COR-L47 (cell line): ENCODE results near the gene CEP192.
A peak's percentile ranks its signal among the peaks of the same experiment; 100 is the strongest.

Source experiments
- DNase-seq: peaks from one replicate; lab custom pipeline; 2025; lab: John Stamatoyannopoulos, UW

CEP192 gene

GRCh38 chr18:13139885-13140450 lies 148.8 kb downstream of the CEP192 start:
- no peak for DNase-seq

DNA sequence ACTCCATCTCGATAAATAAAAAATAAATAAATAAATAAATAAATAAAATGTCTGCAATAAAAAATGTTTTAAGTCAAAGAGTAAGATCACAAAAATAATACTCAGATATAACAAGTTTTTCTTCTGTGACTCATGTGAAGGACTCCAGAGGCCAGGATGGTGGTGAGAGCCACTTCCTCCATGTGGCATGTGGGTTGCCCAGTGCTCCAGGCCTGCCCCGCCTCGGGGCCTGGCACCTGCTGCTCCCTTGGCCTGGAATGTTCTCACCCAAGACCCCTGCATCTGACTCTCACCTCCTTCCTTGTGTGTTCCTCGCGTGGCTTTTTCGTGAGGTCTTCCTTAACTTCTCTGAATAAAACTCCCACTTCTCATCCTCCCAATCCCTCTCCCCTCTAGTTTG lies 150.0 kb downstream of the CEP192 start:
- no peak for DNase-seq

DNA sequence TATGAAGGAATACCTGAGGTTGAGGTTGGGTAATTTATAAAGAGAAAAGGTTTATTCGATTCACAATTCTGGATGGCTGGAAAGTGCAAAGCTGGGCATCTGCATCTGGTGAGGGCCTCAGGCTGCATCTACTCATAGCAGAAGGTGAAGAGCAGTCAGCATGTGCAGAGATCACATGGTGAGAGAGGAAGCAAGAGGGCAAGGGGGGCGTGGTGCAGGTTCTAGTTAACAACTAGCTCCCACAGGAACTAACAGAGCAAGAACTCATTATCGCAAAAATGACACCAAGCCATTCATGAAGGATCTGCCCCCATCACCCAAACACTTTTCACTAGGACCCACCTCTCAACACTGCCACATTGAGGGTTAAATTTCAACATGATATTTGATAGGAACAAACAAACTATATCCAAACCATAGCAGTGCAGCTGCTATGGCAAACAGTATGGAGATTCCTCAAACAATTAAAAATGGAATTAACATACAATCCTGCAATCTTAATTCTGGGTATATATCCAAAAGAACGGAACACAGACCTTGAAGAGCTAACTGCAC lies 154.6 kb downstream of the CEP192 start:
- DNase-seq: no peak

DNA sequence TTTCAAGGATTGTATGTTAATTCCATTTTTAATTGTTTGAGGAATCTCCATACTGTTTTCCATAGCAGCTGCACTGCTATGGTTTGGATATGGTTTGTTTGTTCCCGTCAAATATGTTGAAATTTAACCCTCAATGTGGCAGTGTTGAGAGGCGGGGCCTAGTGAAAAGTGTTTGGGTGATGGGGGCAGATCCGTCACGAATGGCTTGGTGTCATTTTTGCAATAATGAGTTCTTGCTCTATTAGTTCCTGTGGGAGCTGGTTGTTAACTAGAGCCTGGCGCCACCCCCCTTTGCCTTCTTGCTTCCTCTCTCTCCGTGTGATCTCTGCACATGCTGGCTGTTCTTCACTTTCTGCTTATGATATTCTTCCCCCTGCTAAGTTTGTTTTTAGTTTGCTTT lies 156.0 kb downstream of the CEP192 start:
- peak; percentile 76 for DNase-seq

- no peak for DNase-seq
Measured at GRCh38 chr18:13151656-13152055, 160.5 kb downstream of the CEP192 start.

- no peak for DNase-seq
Measured at GRCh38 chr18:13158428-13158827, 167.3 kb downstream of the CEP192 start.

DNA sequence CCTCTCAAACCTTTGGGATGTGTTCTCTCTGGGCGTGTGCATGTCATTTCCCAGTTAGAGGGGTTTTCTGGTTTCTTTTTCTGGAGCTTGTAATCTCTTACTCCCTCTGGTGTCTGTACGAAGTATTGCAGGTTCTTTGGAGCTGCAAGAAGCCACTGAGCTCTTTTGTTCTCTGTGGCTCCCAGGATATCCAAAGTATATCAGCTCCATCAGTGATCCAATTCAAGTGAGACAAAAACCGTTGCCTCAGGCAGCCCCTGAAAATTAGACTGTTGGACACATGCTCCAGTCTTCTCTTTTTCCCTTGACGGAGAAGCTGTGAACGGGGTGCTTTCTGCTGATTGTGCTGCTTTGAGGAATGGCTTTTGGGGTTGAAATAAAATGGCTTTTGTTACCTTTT lies 168.4 kb downstream of the CEP192 start:
- DNase-seq: peak; percentile 73

DNA sequence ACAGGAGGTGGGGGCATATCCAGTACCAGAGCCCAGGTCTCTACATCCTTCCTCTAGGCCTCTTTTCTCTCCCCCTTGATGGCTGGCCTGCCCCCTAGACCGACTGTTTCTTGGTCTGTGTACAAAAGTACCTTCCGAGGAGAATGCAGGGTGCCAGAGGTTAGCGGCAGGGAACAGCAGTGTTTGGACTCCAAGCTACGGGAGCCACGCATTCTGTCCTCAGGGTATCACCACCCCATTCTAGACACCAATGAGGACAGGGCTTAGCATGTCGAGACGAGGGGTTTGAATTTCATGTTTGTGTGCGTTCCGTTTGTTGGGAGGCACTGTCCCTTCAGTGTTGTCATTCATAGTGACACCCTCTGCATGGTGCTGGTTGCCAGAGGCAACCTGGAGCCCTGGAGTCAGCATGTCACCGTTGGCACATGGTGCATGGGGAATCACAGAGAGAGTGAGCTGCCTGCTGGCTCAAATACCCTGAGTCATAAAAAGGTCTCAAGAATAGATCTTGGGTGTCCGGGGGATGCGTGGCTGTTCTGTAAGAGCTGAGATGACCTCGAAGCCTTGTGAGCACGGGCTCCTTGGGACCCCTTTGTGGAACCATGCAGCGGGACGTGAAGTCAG lies 170.2 kb downstream of the CEP192 start:
- DNase-seq: no peak

- no peak for DNase-seq
Measured at GRCh38 chr18:13163167-13163927, 172.2 kb downstream of the CEP192 start.

DNA sequence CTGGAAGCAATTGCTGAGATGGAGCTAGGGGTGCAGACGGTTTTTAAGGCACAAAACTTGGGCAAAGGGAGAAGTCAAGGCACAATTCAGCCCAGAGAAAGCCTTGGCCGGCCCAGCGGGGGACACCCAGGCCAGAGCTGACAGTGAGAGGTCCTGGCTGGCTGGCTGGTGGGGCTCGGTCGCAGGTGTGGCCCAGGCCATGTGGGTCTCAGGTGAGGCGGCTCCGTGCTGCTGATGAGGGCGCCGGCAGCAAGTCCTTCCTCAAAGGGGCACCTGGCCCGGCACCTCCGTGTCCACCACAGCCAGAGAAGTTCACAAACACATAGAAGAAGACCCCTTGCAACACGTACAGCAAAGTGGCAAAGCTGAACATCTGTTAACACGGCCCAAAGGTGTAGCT lies 173.2 kb downstream of the CEP192 start:
- no peak for DNase-seq

GRCh38 chr18:13165636-13166423 lies 174.7 kb downstream of the CEP192 start:
- DNase-seq: peak; percentile 48

GRCh38 chr18:13173578-13174145 lies 182.5 kb downstream of the CEP192 start:
- no peak for DNase-seq
